ENCODE results near the gene CYP20A1.
"Not testable (repeated sequence)": the region's sequence is repeated elsewhere in the genome, so short reads cannot be mapped to it uniquely, and the experiment has no call there.

Gene CYP20A1, protein sequence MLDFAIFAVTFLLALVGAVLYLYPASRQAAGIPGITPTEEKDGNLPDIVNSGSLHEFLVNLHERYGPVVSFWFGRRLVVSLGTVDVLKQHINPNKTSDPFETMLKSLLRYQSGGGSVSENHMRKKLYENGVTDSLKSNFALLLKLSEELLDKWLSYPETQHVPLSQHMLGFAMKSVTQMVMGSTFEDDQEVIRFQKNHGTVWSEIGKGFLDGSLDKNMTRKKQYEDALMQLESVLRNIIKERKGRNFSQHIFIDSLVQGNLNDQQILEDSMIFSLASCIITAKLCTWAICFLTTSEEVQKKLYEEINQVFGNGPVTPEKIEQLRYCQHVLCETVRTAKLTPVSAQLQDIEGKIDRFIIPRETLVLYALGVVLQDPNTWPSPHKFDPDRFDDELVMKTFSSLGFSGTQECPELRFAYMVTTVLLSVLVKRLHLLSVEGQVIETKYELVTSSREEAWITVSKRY

GRCh38 chr2:203238704-203239526 lies at the start of gene CYP20A1:
Gene CYP20A1 (plus strand): TSS chr2:203239018. CDS start chr2:203239063, 45 bp downstream.
- peak; percentile 98 for DNase-seq

GRCh38 chr2:203190547-203190946 lies 48.3 kb upstream of the CYP20A1 start:
- not testable (repeated sequence) for DNase-seq

GRCh38 chr2:203191026-203191425 lies 47.8 kb upstream of the CYP20A1 start:
- DNase-seq, result not testable (repeated sequence)

DNA sequence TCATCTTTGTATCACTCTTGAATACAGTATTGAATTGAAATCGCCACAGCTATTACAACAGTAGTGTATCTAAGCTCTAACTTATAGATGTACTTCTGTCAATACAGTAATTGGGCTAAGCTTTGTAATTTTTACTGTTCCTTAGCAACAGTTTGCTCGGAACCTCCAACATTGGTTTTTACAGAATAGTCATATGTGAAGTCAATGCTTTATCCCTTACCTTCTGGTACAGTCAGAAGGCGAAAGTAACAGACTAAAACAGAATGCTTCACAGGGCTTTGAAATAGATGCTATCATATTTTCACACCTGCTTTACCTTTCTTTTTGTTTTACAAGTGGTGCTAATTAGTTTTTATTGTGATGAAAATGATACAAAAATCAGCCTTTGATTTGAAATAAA lies 46.9 kb upstream of the CYP20A1 start:
- DNase-seq, result no peak

DNA sequence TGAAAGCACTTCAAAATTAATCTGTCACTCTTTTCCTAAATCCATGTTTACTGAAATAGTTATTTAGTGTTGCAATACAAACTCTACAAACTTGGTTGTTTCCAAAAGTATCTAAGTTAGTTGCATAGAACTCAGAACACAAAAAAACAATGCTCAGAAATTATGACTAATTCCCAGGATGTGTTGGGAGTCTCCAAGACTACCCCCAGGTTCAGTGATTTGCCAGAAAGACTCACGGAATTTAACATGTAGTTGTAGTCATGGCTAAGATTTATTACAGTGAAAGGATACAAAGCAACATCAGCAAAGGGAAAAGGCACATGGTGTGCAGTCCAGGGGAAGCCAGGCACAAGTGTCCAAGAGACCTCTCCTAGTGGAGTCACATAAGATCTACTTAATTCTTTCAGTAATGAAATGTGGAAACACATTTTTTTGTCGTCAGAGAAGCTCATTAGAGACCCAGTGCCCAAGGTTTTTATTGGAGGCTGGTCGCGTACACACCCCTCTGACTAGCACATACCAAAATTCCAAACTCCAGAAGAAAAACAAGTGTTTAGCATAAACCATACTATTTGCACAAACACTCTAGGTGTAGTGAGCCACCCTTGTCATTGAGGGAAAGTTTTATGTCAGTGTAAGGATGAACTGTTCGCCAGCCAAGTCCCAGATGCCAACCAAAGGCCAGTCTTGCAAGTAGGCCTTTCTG lies 43.3 kb upstream of the CYP20A1 start:
- DNase-seq, result no peak

DNA sequence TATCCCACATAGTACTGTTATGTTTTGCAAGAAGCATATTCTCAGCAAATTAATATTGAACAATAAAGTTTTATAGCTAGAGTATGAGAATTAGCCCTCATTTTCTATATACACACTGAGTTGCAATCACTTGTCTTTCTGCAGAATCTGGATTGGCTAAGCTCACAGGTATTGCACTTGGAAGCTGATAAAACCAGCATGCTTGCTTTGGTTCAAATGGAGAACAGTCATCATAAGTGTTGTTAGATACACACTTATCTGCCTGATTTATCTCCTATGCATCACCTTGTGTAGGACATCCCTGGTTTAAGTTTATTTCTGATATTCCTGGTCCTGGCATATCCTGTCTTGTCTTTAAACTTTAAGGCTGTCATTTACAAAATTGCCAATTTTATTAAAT lies 38.0 kb upstream of the CYP20A1 start:
- no peak for DNase-seq

- DNase-seq, result no peak
Measured at GRCh38 chr2:203201426-203201825, 37.4 kb upstream of the CYP20A1 start.

GRCh38 chr2:203209538-203209937 lies 29.3 kb upstream of the CYP20A1 start:
- DNase-seq, result no peak

- peak; percentile 41 for DNase-seq
Measured at GRCh38 chr2:203225423-203226039, 13.3 kb upstream of the CYP20A1 start.

GRCh38 chr2:203229674-203230073 lies 9.1 kb upstream of the CYP20A1 start:
- not testable (repeated sequence) for DNase-seq

- DNase-seq, result no peak
Measured at GRCh38 chr2:203237346-203238238, 1.2 kb upstream of the CYP20A1 start.

- no peak for DNase-seq
Measured at GRCh38 chr2:203238292-203238703, 520 bp upstream of the CYP20A1 start.

DNA sequence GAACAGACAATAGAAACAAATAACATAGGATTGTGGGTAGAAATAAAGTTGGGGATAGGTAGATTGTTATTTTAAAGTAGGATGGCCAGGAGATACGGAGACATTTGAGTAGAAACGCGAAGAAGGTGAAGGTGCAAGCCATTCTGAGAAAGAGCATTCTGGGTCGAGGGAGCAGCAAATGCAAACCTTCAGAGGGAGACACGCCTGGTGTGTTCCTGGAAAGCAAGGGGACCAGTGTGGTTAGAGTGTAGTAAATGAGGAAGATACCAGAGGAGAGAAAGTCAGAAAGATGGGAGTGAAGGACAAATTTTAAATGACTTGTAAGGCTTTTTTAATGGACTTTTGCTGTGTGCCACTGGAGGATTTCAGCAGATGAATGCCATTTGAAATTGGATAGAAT lies 1.7 kb downstream of the CYP20A1 start:
- peak; percentile 45 for DNase-seq

DNA sequence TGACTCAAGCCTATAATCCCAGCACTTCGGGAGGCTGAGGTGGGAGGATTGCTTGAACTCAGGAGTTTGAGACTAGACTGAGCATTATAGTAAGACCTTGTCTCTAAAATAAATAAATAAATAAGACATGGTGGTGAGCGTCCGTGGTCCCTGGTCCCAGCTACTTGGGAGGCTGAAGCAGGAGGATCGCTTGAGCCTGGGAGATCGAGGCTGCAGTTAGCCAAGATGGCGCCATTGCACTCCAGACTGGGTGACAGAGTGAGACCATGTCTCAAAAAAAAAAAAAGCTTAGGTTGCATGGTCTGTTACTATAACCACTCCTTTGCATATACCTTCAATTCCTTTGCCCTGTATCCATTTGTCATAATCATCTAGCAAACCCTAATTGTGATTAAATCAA lies 3.7 kb downstream of the CYP20A1 start:
- no peak for DNase-seq

GRCh38 chr2:203246646-203247045 lies 7.8 kb downstream of the CYP20A1 start:
- DNase-seq, result peak; percentile 33

GRCh38 chr2:203252818-203253217 lies 14.0 kb downstream of the CYP20A1 start:
- DNase-seq, result no peak

- not testable (repeated sequence) for DNase-seq
Measured at GRCh38 chr2:203253422-203254095, 14.7 kb downstream of the CYP20A1 start.

GRCh38 chr2:203261326-203262159 lies 22.7 kb downstream of the CYP20A1 start:
- no peak for DNase-seq

- DNase-seq, result no peak
Measured at GRCh38 chr2:203279288-203279687, 40.5 kb downstream of the CYP20A1 start.

GRCh38 chr2:203280428-203281064 lies 41.7 kb downstream of the CYP20A1 start:
- no peak for DNase-seq
